Ramos (cell line): Measurements from ENCODE around the gene AHCYL1.

ENCODE experiments used
- in situ Hi-C: fragments of 300-500 bp; cut with MboI; formaldehyde crosslinking; loops from one replicate; pipeline ENCODE4 v1.14.3; 2022; ENCODE audit warnings: low sequenced_read_pairs; ENCODE audit not compliant: unreplicated experiment

AHCYL1 gene

GRCh38 chr1:110032327-110032726 is 47.8 kb downstream of the AHCYL1 start:
- in situ Hi-C loops: no loop called here

DNA sequence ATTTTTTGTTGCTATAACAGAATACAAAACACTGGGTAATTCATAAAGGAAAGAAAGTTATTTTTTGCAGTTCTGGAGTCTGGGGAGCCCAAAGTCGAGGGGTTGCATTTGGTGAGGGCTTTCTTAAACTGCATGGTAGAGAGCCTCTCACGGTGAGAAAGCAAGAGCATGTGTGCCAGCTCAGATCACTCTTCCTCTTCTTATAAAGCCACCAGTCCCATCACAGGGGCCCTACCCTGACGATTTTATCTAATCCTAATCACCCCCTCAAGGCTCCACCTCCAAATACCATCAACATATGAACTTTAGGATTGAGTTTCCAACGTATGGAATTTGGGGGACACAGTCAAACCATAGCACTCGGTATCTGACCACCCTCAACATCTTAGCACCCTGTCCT is 48.9 kb downstream of the AHCYL1 start:
- in situ Hi-C loops: no loop called here

- in situ Hi-C loops: no loop called here
Observed at GRCh38 chr1:110034040-110034450, 49.5 kb downstream of the AHCYL1 start.

GRCh38 chr1:110034451-110035235 is 50.1 kb downstream of the AHCYL1 start, which contains the start of gene STRIP1:
Gene STRIP1 (plus strand): TSS chr1:110034624. CDS start chr1:110034638, 14 bp downstream.
- in situ Hi-C loops: no loop called here

- in situ Hi-C loops: no loop called here
Observed at GRCh38 chr1:110035236-110035752, 50.7 kb downstream of the AHCYL1 start.

DNA sequence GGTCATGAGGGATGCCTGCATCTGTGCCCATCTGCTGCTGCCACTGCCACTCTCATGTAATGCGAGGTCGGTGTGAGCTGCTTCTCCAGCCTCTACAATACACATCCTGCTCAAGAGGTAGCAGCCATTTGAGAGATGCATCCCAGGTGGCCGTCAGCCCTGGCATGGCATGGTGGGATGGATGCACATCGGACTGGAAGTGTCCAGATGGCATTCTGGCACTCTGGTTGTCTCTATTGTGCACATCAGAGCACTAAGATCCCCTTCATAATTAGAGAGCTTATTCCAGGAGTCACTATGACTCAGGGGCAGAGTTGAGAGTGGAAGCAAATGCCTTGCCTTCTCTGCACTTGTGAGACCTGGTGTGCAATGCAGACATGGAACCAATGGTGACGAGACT is 53.7 kb downstream of the AHCYL1 start:
- in situ Hi-C loops: no loop called here

- in situ Hi-C loops: no loop called here
Observed at GRCh38 chr1:110039641-110040040, 55.1 kb downstream of the AHCYL1 start.

- in situ Hi-C loops: no loop called here
Observed at GRCh38 chr1:110040548-110040947, 56.0 kb downstream of the AHCYL1 start.

- in situ Hi-C loops: no loop called here
Observed at GRCh38 chr1:110043016-110043415, 58.5 kb downstream of the AHCYL1 start.

DNA sequence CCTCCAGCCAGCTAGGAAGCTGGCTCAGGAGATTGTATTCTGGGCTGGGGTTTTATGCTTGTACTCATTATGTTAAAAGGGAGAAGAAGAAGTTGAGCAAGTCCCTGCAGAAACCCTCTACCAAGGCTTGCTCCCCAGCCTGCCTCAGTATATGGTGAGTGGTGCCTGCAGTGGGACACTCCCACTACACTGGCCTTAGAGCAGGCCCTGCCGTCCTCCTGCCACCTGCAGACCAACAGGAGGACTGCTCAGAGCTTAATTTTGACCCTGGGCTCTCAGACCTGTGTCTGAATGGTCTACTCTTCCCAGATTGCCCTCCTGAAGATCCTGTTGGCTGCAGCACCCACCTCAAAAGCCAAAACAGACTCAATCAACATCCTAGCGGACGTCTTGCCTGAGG is 62.9 kb downstream of the AHCYL1 start:
- in situ Hi-C loops: no loop called here

- in situ Hi-C loops: no loop called here
Observed at GRCh38 chr1:110048240-110048639, 63.7 kb downstream of the AHCYL1 start.

DNA sequence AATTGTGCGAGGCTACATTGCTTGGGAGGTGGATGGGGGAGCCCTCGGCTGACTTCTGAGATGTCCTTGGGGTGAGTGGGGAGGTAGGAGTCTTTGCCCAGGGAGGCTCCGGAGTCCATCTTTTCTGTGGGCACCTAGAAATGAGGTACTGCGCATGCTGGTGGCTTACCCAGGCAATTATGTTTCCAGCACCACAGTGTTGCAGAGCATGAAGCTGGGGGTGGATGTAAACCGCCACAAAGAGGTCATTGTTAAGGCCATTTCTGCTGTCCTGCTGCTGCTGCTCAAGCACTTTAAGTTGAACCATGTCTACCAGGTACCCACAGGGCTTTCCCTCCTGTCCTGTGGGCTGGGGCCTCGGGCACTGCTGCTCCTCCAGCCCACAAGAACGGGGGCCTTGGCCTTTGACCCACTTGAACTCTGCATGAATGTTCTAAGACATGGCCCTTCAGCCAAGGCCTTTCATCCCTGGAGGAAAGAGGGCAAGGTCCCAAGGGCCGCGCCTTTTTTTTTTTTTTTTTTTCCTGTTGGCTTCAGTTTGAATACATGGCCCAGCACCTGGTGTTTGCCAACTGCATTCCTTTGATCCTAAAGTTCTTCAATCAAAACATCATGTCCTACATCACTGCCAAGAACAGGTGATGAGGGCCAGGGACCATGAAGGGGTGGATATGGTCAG is 64.5 kb downstream of the AHCYL1 start:
- in situ Hi-C loops: no loop called here

DNA sequence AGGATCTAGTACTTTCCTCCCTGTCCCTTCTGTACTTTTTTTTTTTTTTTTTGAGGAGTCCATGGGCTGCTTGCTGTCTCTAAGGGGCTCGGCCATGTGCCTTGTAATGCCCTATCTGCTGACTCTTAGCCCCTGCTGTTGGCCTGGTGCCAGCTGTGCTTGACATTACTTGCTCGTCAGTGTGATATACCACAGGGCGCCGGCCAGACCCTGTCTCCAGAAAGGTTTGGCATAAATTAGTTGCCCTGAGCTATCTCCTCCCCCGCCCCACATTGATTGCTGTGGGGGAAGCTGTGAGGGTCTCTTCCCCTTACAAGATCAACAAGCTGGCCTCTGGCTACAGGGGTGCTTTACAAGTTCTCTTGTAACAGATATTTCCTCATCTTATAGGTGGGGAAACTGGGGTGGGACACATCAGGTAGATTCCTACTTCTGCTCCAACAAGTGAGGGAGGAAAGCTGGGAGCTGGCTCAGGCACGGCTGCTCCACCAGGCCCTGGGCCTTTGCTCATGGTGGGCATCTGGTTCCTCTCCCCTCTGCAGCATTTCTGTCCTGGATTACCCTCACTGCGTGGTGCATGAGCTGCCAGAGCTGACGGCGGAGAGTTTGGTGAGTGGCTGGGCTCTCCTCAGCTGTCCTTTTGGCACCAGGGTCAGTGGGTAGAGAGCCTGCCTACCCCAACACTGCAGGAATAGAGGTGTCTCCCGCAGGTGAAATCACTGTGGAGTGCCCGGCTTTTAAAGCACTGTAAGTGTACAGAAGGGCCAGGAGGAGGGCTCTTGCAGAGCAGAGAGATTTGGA is 65.4 kb downstream of the AHCYL1 start:
- in situ Hi-C loops: no loop called here

GRCh38 chr1:110050602-110051261 is 66.2 kb downstream of the AHCYL1 start:
- in situ Hi-C loops: no loop called here

DNA sequence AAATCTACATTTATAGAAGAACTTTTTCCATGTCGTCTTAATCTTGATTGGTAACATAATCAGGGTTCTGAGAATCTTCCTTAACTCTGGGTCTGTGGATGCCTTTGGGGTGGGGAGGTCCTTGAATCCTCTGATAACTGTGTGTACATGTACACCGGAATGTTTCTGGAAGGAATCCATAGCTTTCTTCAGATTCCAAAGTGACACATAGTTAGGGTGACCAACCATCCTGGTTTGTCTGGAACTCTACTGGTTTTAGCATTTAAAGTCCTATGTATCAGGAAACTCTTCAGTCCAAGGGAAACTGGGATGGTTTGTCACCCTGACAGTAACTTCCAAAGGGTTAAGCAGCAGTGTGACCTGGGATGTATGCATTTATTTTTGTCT is 66.7 kb downstream of the AHCYL1 start:
- in situ Hi-C loops: no loop called here

GRCh38 chr1:110053552-110054428 is 69.2 kb downstream of the AHCYL1 start:
- in situ Hi-C loops: no loop called here

DNA sequence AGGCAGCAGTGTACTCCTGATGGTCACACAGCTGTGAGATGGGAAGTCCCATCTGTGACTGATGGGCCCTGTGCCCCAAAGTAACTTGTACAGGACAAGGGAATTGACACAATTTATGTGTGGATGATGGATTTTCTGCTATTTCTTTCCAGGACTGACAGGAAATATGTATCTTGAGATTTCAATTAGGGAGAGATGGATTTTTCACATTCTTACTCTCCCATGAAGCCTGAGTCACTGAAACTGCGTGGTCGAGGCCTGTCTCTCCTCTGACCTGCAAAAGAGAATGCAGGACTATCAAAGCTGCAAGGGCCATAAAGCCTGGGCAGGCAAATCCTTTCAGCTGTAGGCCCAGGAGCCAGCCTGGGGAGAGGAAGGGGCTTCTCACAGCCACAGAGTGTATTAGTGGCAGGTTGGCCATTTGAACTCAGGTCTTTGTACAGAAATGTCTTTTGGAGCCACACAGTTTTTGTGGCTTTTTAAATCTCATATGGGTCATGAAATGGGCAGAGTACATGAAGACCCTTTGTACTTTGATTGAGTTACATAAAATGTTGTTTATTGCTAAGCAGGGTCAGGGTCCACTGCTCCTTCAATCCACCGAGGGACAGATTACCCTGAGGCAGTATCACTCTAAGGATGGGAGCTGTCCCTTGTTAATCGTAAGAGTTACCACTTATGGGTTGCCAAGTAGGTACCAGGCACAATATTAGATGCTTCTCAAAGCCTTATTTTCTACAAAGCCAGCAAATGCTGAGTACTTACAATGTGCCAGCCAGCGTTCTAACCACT is 71.1 kb downstream of the AHCYL1 start:
- in situ Hi-C loops: no loop called here

DNA sequence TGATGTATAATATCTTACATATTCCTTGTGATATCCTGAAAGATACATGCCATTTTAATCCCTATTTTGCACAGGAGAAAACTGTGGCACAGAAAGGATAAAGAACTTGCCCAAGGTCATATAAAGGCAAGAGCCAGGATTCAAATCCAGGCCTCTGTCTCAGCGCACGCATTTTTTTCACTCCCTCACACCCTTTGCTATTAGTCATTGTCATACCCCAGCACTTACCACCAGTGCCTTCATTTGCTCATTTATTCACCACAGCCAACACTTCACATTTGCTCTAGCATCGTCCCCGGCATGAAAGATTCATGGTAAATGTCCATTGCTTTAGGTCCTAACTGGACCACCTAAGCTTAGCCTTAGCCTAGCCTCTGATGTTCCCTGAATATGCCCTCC is 71.7 kb downstream of the AHCYL1 start:
- in situ Hi-C loops: no loop called here
